SK-N-SH treated with all-trans-retinoic acid at 6 μM for 48 hours (cell line): ENCODE data around the gene TTC27.

ENCODE experiments used
- ARNTL ChIP-seq: fragments of 450-650 bp; formaldehyde crosslinking; IDR thresholded peaks from 2 replicates; pipeline ENCODE4 v1.5.0; 2020; ENCODE audit warnings: low read depth, mild to moderate bottlenecking, moderate library complexity, borderline replicate concordance
- CSDC2 ChIP-seq: fragments of 250-450 bp; sonication (Bioruptor Pico); IDR thresholded peaks from 2 replicates; pipeline ENCODE4 v1.5.0; 2020; ENCODE audit warnings: mild to moderate bottlenecking, moderate library complexity
- PATZ1 ChIP-seq: fragments of 250-450 bp; sonication (Bioruptor Pico); IDR thresholded peaks from 2 replicates; pipeline ENCODE4 v1.8.0; 2020; ENCODE audit warnings: mild to moderate bottlenecking, moderate library complexity, borderline replicate concordance
- SNAI2 ChIP-seq: fragments of 250-450 bp; sonication (Bioruptor Pico); IDR thresholded peaks from 2 replicates; pipeline ENCODE4 v1.5.0; 2020; ENCODE audit warnings: mild to moderate bottlenecking, moderate library complexity
- ZFP30 ChIP-seq: fragments of 450-650 bp; formaldehyde crosslinking; IDR thresholded peaks from 2 replicates; pipeline ENCODE4 v1.5.0; 2022; ENCODE audit warnings: mild to moderate bottlenecking, moderate library complexity

DNA sequence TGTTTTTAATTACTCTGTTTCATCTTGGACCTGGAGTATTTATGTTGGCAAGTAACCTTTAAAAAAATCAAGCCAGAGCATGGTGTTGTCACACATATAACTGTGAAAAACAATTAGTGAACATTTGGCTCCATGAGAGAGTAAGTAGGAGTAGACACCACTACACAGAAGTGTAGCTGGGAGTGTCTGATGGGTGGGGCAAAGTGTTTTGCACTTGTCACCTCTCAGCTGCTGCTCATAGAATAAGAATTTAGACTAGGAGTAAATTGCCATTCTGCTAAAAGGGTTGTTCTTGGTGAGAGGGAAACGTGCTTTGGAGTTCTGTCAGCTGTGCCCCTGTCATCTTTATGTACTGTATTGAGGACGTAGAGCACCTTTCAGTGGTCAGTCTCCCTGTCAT lies 114.5 kb downstream of the TTC27 start:
- TF ChIP-seq SNAI2, result no peak
- TF ChIP-seq ARNTL (CRISPR knock-in tag), result no peak
- no peak for TF ChIP-seq CSDC2 (CRISPR knock-in tag)
- TF ChIP-seq PATZ1 (CRISPR knock-in tag), result no peak
- TF ChIP-seq ZFP30 (CRISPR knock-in tag), result no peak
